WTC11 (cell line): ENCODE data around the gene C1QTNF1. TPM values are rescaled to one million over a fixed set of nuclear protein-coding genes. Genes with fewer than 3 reads are reported as not detected.

ENCODE experiments used
- ATAC-seq: fragments of 200-7000 bp; cut with Tn5 transposase; 2 replicates; pipeline ENCODE4 v1.10.0; 2021; ENCODE audit warnings: mild to moderate bottlenecking, moderate library complexity
- CTCF ChIA-PET: fragments of 300-600 bp; sonication (Branson Sonifier 250); formaldehyde crosslinking; loops from one replicate; lab custom pipeline; 2021; ENCODE audit warnings: antibody characterized with exemption; lab: Charles Lee
- POLR2A ChIA-PET: fragments of 350-600 bp; sonication (Branson Sonifier 250); formaldehyde crosslinking; loops from one replicate; lab custom pipeline; 2021; ENCODE audit warnings: antibody characterized with exemption; lab: Charles Lee
- DNase-seq: peaks from one replicate; pipeline ENCODE4 v3.0.0; 2021; ENCODE audit warnings: low spot score
- H3K27ac Mint-ChIP-seq: 2 replicates; pipeline ENCODE4 v1.8.0; 2021; ENCODE audit warnings: mixed read lengths
- H3K27me3 Mint-ChIP-seq: 2 replicates; pipeline ENCODE4 v1.8.0; 2021; ENCODE audit warnings: low read depth, mild to moderate bottlenecking, moderate library complexity, mixed read lengths
- H3K36me3 Mint-ChIP-seq: 2 replicates; pipeline ENCODE4 v1.8.0; 2021; ENCODE audit warnings: mixed read lengths
- H3K4me1 Mint-ChIP-seq: 2 replicates; pipeline ENCODE4 v1.8.0; 2022; ENCODE audit warnings: mixed read lengths
- H3K4me3 Mint-ChIP-seq: 2 replicates; pipeline ENCODE4 v1.8.0; 2021; ENCODE audit warnings: mild to moderate bottlenecking, moderate library complexity, mixed read lengths
- H3K9me3 Mint-ChIP-seq: 2 replicates; pipeline ENCODE4 v1.8.0; 2021; ENCODE audit warnings: mixed read lengths
- ARID4B ChIP-seq: sonication (generic); formaldehyde crosslinking; IDR thresholded peaks from 2 replicates; pipeline ENCODE4 v1.8.0; 2023; ENCODE audit warnings: missing genetic modification reagents, mild to moderate bottlenecking, borderline replicate concordance
- E2F1 ChIP-seq: sonication (generic); formaldehyde crosslinking; IDR thresholded peaks from 2 replicates; pipeline ENCODE4 v1.8.0; 2022; ENCODE audit warnings: mild to moderate bottlenecking, missing genetic modification reagents
- IRF2 ChIP-seq: sonication (generic); formaldehyde crosslinking; IDR thresholded peaks from 2 replicates; pipeline ENCODE4 v1.8.0; 2022; ENCODE audit warnings: low read depth, missing genetic modification reagents, borderline replicate concordance
- MAX ChIP-seq: sonication (generic); formaldehyde crosslinking; IDR thresholded peaks from 2 replicates; pipeline ENCODE4 v1.8.0; 2022; ENCODE audit warnings: mild to moderate bottlenecking, missing genetic modification reagents
- PRRX2 ChIP-seq: fragments of 250-450 bp; sonication (Bioruptor Pico); IDR thresholded peaks from 2 replicates; pipeline ENCODE4 v1.8.0; 2021; ENCODE audit warnings: mild to moderate bottlenecking
- SOX15 ChIP-seq: fragments of 250-450 bp; sonication (Bioruptor Pico); IDR thresholded peaks from 2 replicates; pipeline ENCODE4 v1.9.0; 2021; ENCODE audit warnings: mild to moderate bottlenecking
- ZNF138 ChIP-seq: sonication (generic); formaldehyde crosslinking; conservative IDR thresholded peaks from 2 replicates; pipeline ENCODE4 v1.8.1; 2022; ENCODE audit warnings: mild to moderate bottlenecking, moderate library complexity, missing genetic modification reagents
- ZNF263 ChIP-seq: sonication (generic); formaldehyde crosslinking; IDR thresholded peaks from 2 replicates; pipeline ENCODE4 v1.8.1; 2022; ENCODE audit warnings: low read depth, mild to moderate bottlenecking, moderate library complexity, missing genetic modification reagents
- ZNF532 ChIP-seq: fragments of 250-450 bp; sonication (Bioruptor Pico); IDR thresholded peaks from 2 replicates; pipeline ENCODE4 v1.9.0; 2021; ENCODE audit warnings: mild to moderate bottlenecking, borderline replicate concordance
- total RNA-seq: library from RNA; stranded (reverse); gene quantifications from 3 replicates; pipeline ENCODE4 v1.2.3, GENCODE V29; 2021
- TF ChIP-seq, protein P1 (sequence below): fragments of 250-450 bp; sonication (Bioruptor Pico); IDR thresholded peaks from 2 replicates; pipeline ENCODE4 v1.9.0; 2021; ENCODE audit warnings: moderate library complexity, mild to moderate bottlenecking, inconsistent platforms, borderline replicate concordance
- TF ChIP-seq, protein P2 (sequence below): fragments of 250-450 bp; sonication (Bioruptor Pico); IDR thresholded peaks from 2 replicates; pipeline ENCODE4 v2.1.2; 2022; ENCODE audit warnings: mild to moderate bottlenecking, moderate library complexity

The C1QTNF1 gene
- total RNA-seq, 1 experiment from 2014 or later, result 1.7 TPM

- TF ChIP-seq ZNF532 (CRISPR knock-in tag) (no peak), E2F1 (CRISPR knock-in tag) (no peak), IRF2 (CRISPR knock-in tag) (no peak), ZNF263 (CRISPR knock-in tag) (no peak), SOX15 (no peak), MAX (CRISPR knock-in tag) (no peak), ZNF138 (CRISPR knock-in tag) (no peak), ARID4B (no peak)
- TF ChIP-seq, protein P1, sequence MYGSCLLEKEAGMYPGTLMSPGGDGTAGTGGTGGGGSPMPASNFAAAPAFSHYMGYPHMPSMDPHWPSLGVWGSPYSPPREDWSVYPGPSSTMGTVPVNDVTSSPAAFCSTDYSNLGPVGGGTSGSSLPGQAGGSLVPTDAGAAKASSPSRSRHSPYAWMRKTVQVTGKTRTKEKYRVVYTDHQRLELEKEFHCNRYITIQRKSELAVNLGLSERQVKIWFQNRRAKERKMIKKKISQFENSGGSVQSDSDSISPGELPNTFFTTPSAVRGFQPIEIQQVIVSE, result no peak
Measured at GRCh38 chr17:79084291-79085153, 60.6 kb downstream of the C1QTNF1 start (continued).

- no peaks in the 10 kb centered on the region for H3K4me1 Mint-ChIP-seq
- H3K9me3 Mint-ChIP-seq, result no peaks in the 10 kb centered on the region; the same call in 1 of the 2 replicates
- CTCF ChIA-PET, result interaction anchor here (0.8 to 12.6 kb wide), 9 partner anchors 12 to 316 kb away, joined by 3 to 162 read pairs (median 6); no protein-coding TSS in a partner anchor
- peaks cover 20% of the 10 kb centered on the region for H3K36me3 Mint-ChIP-seq
- no peak for DNase-seq
- H3K27ac Mint-ChIP-seq, result no peak overlapping the region
- no peak for TF ChIP-seq PRRX2 (CRISPR knock-in tag)
- TF ChIP-seq, protein P2, sequence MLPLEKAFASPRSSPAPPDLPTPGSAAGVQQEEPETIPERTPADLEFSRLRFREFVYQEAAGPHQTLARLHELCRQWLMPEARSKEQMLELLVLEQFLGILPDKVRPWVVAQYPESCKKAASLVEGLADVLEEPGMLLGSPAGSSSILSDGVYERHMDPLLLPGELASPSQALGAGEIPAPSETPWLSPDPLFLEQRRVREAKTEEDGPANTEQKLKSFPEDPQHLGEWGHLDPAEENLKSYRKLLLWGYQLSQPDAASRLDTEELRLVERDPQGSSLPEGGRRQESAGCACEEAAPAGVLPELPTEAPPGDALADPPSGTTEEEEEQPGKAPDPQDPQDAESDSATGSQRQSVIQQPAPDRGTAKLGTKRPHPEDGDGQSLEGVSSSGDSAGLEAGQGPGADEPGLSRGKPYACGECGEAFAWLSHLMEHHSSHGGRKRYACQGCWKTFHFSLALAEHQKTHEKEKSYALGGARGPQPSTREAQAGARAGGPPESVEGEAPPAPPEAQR (CRISPR knock-in tag), result no peak
- TF ChIP-seq, all 79 proteins: peak for 0
- no peaks in the 10 kb centered on the region for H3K27me3 Mint-ChIP-seq
- POLR2A ChIA-PET, result no interaction called here
- no peak overlapping the region for H3K4me3 Mint-ChIP-seq
- no peak for ATAC-seq
Measured at GRCh38 chr17:79085154-79085920, 61.4 kb downstream of the C1QTNF1 start.
